Measurements from ENCODE around the gene HOXA7.

- no peak for TF ChIP-seq POLR2AphosphoS5 (IDR thresholded peaks at IDR 0.05; ENCODE audit: borderline replicate concordance, low read depth, low read length)
- no peak for TF ChIP-seq EZH2 (IDR thresholded peaks at IDR 0.05)
Observed at GRCh38 chr7:27173511-27173955, 17.1 kb upstream of the HOXA7 start.

Measured in SK-N-MC (cell line).